Lower leg skin (tissue), 4 donors: Measurements from ENCODE around the gene SMAD1. TPM values are rescaled to one million over a fixed set of nuclear protein-coding genes. Genes with fewer than 3 reads are reported as not detected.

Experiments used
- DNase-seq, 2 donors: peaks; one replicate each; pipeline ENCODE4 v3.0.0-alpha.2; 2019; ENCODE audit warnings: low spot score in 2 of 2
- H3K4me3 ChIP-seq: fragments of 200-600 bp; sonication (generic); 2 replicates; pipeline ENCODE4 v1.5.1; 2017; ENCODE audit warnings: mild to moderate bottlenecking, low read depth; ENCODE audit not compliant: poor library complexity, severe bottlenecking
- POLR2A ChIP-seq, 2 donors: fragments of 450-650 bp; IDR thresholded peaks; one replicate each; pipeline ENCODE4 v1.6.1; 2016 to 2017; ENCODE audit warnings: antibody characterized with exemption in 2 of 2, mild to moderate bottlenecking in 1 of 2, moderate library complexity in 1 of 2
- WGBS, 2 donors: methylation state at CpG; one replicate each; pipeline ENCODE4 v1.1.5; 2018; 5-methylcytosine and 5-hydroxymethylcytosine counted together
- intact Hi-C: fragments of 100-400 bp; cut with DNase I; formaldehyde crosslinking; loops from one replicate; pipeline ENCODE4 v1.15.0; 2023; ENCODE audit warnings: low total_unique reads
- total RNA-seq, 4 donors: library from RNA; depleted of rRNA; stranded (reverse); fragments of >200 nt; gene quantifications; one replicate each; pipeline ENCODE4 v1.1.0, GENCODE V29; 2016
- TF ChIP-seq, protein P1 (sequence below), 3 donors: fragments of 450-650 bp; IDR thresholded peaks; one replicate each; pipeline ENCODE4 v1.5.1; 2016; ENCODE audit warnings: antibody characterized with exemption in 3 of 3, mild to moderate bottlenecking in 3 of 3, moderate library complexity in 2 of 3

The SMAD1 gene
- total RNA-seq, 4 donors from 2014 or later, result 37.9 to 46.1 (median 40.8) TPM

DNA sequence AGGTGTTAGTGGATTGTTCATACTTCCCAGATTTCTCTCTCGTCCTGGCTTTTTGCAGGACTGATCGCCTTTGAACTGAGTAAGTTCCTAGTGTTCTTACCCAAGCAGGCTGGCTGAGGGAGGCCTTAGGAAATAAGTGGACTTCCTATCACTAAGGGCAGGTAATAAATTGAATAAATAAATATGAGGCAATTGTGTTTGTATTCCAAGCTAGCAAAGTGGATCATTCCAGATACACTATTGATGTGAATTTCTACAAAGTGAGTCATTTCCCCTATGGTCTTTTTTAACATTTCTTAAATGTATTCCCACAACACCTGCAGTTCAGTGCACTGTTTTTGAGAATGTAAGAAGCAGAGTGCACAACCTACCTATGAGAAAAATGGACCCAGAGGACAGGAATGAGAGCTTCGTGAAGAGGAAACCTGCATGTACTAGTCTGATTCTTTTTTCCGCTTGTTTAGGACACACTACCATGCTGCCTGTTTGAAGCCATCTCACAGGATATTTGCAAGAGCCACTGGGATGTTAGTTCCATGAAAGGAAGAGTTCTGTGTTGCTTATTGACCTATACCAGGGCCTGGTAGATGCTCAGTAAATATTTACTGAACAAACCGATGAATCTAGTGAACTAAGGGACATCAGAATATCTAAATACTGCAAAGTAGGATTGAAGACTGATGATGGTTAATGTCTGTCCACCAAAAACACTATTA lies 29.0 kb upstream of the SMAD1 start:
- WGBS, 2 donors, result 88 to 90% methylated on average over 5 of the region's 5 CpGs
- no peak for DNase-seq
- intact Hi-C loops, result no loop called here
- no peak overlapping the region for H3K4me3 ChIP-seq
- no peak for TF ChIP-seq POLR2A (IDR thresholded peaks at IDR 0.05)
- TF ChIP-seq, protein P1, sequence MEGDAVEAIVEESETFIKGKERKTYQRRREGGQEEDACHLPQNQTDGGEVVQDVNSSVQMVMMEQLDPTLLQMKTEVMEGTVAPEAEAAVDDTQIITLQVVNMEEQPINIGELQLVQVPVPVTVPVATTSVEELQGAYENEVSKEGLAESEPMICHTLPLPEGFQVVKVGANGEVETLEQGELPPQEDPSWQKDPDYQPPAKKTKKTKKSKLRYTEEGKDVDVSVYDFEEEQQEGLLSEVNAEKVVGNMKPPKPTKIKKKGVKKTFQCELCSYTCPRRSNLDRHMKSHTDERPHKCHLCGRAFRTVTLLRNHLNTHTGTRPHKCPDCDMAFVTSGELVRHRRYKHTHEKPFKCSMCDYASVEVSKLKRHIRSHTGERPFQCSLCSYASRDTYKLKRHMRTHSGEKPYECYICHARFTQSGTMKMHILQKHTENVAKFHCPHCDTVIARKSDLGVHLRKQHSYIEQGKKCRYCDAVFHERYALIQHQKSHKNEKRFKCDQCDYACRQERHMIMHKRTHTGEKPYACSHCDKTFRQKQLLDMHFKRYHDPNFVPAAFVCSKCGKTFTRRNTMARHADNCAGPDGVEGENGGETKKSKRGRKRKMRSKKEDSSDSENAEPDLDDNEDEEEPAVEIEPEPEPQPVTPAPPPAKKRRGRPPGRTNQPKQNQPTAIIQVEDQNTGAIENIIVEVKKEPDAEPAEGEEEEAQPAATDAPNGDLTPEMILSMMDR (IDR thresholded peaks at IDR 0.05), result no peak

DNA sequence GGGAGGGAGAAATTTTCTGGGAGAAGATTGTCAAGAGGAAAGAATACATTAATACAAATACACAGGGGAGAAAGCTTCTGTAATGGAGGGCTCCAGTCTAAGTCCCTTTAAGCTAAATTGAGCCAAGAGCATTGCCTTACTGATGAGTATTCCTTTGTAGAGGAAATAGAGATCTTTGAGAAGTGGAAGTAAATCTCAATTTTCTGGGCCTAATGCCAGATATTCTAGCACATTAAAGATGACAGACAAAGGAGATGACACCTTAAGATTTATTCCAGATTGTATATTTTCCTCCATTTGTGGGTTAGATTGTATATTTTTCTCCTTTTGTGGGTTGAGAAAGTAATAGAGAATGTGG lies 28.5 kb upstream of the SMAD1 start:
- intact Hi-C loops, result no loop called here

DNA sequence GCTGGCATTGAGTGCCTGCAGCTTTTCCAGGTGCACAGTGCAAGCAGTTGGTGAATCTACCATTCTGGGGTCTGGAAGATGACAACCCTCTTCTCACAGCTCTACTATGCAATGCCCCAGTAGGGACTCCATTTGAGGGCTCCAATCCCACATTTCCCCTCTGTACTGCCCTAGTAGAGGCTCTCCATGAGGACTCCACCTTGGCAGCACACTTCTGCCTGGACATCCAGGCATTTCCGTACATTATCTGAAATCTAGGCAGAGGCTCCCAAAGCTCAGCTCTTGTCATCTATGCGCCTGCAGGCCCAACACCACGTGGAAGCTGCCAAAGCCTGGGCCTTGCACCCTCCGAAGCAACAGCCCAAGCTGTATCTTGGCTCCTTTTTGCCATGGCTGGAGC lies 8.4 kb upstream of the SMAD1 start:
- H3K4me3 ChIP-seq, result no peak overlapping the region
- DNase-seq, result no peak
- no peak for TF ChIP-seq POLR2A (IDR thresholded peaks at IDR 0.05)
- TF ChIP-seq, protein P1 (IDR thresholded peaks at IDR 0.05), result no peak
- intact Hi-C loops, result no loop called here
- WGBS, 2 donors, result 82 to 94% methylated on average over 4 of the region's 4 CpGs

More for the DNA sequence above, 28.5 kb upstream of the SMAD1 start:
- H3K4me3 ChIP-seq, result no peak overlapping the region
- TF ChIP-seq, protein P1 (IDR thresholded peaks at IDR 0.05), result no peak
- TF ChIP-seq POLR2A (IDR thresholded peaks at IDR 0.05), result no peak
- DNase-seq, result no peak

DNA sequence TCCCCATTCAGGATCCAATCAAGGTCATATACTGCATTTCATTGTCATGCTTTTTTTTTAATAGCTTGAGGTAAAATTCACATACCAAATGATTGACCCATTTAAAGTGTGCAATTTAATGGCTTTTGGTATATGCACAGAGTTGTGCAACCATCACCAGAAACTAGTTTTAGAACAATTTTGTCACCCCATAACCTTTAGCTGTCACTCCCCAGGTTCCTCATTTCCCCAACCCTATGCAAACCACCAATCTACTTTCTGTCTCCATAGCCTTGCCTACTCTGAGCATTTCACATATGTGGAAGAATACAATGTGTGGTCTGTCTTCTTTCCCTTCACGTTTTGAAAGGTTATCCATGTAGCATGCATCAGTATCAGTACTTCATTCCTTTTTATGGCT lies 1.4 kb upstream of the SMAD1 start:
- DNase-seq, result no peak
- intact Hi-C loops, result no loop called here
- TF ChIP-seq, protein P1 (IDR thresholded peaks at IDR 0.05), result no peak
- no peak for TF ChIP-seq POLR2A (IDR thresholded peaks at IDR 0.05)
- H3K4me3 ChIP-seq, result no peak overlapping the region
- WGBS, 2 donors, result 46 to 66% methylated on average over 1 of the region's 1 CpG

DNA sequence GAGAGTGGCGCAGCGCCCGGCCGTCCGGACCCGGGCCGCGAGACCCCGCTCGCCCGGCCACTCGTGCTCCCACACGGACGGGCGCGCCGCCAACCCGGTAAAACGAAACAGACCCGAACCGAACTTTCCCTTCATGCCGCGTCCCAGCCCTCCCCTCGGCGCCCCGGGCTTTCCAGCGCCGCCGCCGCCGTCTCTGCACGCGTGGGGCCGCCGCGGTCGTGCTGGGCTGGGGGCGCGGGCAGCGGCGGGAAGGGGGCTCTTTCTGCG lies 222 bp downstream of the SMAD1 start:
- H3K4me3 ChIP-seq, result peak overlapping the region; percentile 89
- 0% methylated on average over 2 of the region's 42 CpGs; no CpG with 5 or more reads in 1 of the 2 donors for WGBS, 2 donors
- intact Hi-C loops, result no loop called here
- TF ChIP-seq, protein P1 (IDR thresholded peaks at IDR 0.05), result no peak
- no peak for TF ChIP-seq POLR2A (IDR thresholded peaks at IDR 0.05)
- no peak for DNase-seq
